H1 (cell line): Measurements from ENCODE around the gene IFT80.

Source experiments
- ATF2 ChIP-seq: IDR thresholded peaks from 2 replicates; pipeline ENCODE4 v1.6.1; 2012; ENCODE audit warnings: low read length, inconsistent platforms
- CHD2 ChIP-seq: IDR thresholded peaks from 2 replicates; pipeline ENCODE4 v1.6.1; 2012; ENCODE audit warnings: low read length, improper control_type of control experiment
- EGR1 ChIP-seq: IDR thresholded peaks from 2 replicates; pipeline ENCODE4 v1.6.1; 2011; ENCODE audit warnings: low read depth, low read length, borderline replicate concordance
- EP300 ChIP-seq, 2 experiments: IDR thresholded peaks; 1 replicate in 1 of 2; 2 replicates in 1 of 2; pipeline ENCODE4 v1.6.1; 2011 to 2012; ENCODE audit warnings: low read depth in 2 of 2, low read length in 2 of 2, mild to moderate bottlenecking in 2 of 2, borderline replicate concordance in 1 of 2, inconsistent platforms in 1 of 2, moderate library complexity in 1 of 2
- PHF8 ChIP-seq: fragments of 200-600 bp; sonication (generic); conservative IDR thresholded peaks from 2 replicates; pipeline ENCODE4 v1.7.1; 2012; ENCODE audit warnings: low read depth, mild to moderate bottlenecking, inconsistent platforms, low read length, moderate library complexity
- SRF ChIP-seq: IDR thresholded peaks from 2 replicates; pipeline ENCODE4 v1.6.1; 2011; ENCODE audit warnings: mild to moderate bottlenecking, low read depth, low read length, moderate library complexity
- TF ChIP-seq, protein P1 (sequence below): IDR thresholded peaks from 2 replicates; pipeline ENCODE4 v1.6.1; 2011; ENCODE audit warnings: low read length, improper control_type of control experiment
- TF ChIP-seq, protein P2 (sequence below), 3 experiments: IDR thresholded peaks; 1 replicate in 2 of 3; 2 replicates in 1 of 3; pipeline versions ENCODE4 v1.5.1 to v1.6.1; 2011; ENCODE audit warnings: low read length in 3 of 3, mild to moderate bottlenecking in 3 of 3, inconsistent platforms in 2 of 3, low read depth in 1 of 3, moderate library complexity in 1 of 3; ENCODE audit not compliant: insufficient read depth in 1 of 3; ENCODE audit errors: control extremely low read depth in 1 of 3

GRCh38 chr3:160402221-160403027, 3.4 kb upstream of the IFT80 start:
- TF ChIP-seq ATF2 (no peak), EGR1 (no peak), PHF8 (no peak), CHD2 (no peak), SRF (no peak), EP300 (IDR thresholded peaks at IDR 0.05; ENCODE audit: borderline replicate concordance in 1 of 2, low read depth in 2 of 2, low read length in 2 of 2) (no peak)
- TF ChIP-seq, protein P1, sequence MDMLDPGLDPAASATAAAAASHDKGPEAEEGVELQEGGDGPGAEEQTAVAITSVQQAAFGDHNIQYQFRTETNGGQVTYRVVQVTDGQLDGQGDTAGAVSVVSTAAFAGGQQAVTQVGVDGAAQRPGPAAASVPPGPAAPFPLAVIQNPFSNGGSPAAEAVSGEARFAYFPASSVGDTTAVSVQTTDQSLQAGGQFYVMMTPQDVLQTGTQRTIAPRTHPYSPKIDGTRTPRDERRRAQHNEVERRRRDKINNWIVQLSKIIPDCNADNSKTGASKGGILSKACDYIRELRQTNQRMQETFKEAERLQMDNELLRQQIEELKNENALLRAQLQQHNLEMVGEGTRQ: no peak
- TF ChIP-seq, protein P2, sequence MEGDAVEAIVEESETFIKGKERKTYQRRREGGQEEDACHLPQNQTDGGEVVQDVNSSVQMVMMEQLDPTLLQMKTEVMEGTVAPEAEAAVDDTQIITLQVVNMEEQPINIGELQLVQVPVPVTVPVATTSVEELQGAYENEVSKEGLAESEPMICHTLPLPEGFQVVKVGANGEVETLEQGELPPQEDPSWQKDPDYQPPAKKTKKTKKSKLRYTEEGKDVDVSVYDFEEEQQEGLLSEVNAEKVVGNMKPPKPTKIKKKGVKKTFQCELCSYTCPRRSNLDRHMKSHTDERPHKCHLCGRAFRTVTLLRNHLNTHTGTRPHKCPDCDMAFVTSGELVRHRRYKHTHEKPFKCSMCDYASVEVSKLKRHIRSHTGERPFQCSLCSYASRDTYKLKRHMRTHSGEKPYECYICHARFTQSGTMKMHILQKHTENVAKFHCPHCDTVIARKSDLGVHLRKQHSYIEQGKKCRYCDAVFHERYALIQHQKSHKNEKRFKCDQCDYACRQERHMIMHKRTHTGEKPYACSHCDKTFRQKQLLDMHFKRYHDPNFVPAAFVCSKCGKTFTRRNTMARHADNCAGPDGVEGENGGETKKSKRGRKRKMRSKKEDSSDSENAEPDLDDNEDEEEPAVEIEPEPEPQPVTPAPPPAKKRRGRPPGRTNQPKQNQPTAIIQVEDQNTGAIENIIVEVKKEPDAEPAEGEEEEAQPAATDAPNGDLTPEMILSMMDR (IDR thresholded peaks at IDR 0.05; ENCODE audit: control extremely low read depth in 1 of 3, insufficient read depth in 1 of 3, low read depth in 1 of 3, low read length in 3 of 3): no peak
